H9 (cell line): ENCODE results near the gene SMTNL2. TPM values are rescaled to one million over a fixed set of nuclear protein-coding genes. Genes with fewer than 3 reads are reported as not detected.

Experiments used
- DNase-seq: peaks from one replicate; pipeline ENCODE4 v3.0.0-alpha.2; 2017
- H2AFZ ChIP-seq: one replicate; pipeline ENCODE4 v1.6.1; 2013; ENCODE audit warnings: mild to moderate bottlenecking, low read length, control low read depth, moderate library complexity
- H2AK5ac ChIP-seq: 2 replicates; pipeline ENCODE4 v1.6.1; 2013; ENCODE audit warnings: low read length, control low read depth, mixed read lengths; ENCODE audit not compliant: insufficient read length
- H2BK120ac ChIP-seq: one replicate; pipeline ENCODE4 v1.6.1; 2013; ENCODE audit warnings: low read depth, mild to moderate bottlenecking, low read length, control low read depth, inconsistent platforms; ENCODE audit not compliant: poor library complexity, severe bottlenecking
- H2BK12ac ChIP-seq: 2 replicates; pipeline ENCODE4 v1.6.1; 2013; ENCODE audit warnings: low read length, control low read depth, mixed read lengths, low read depth; ENCODE audit not compliant: insufficient read length
- H2BK15ac ChIP-seq: 2 replicates; pipeline ENCODE4 v1.6.1; 2013; ENCODE audit warnings: low read depth, low read length, control low read depth
- H2BK20ac ChIP-seq: one replicate; pipeline ENCODE4 v1.6.1; 2013; ENCODE audit warnings: low read depth, mild to moderate bottlenecking, low read length, control low read depth, inconsistent platforms; ENCODE audit not compliant: poor library complexity, severe bottlenecking
- H2BK5ac ChIP-seq: 2 replicates; pipeline ENCODE4 v1.6.1; 2013; ENCODE audit warnings: low read length, control low read depth, mixed read lengths; ENCODE audit not compliant: insufficient read length
- H3K14ac ChIP-seq: 2 replicates; pipeline ENCODE4 v1.6.1; 2013; ENCODE audit warnings: low read length, control low read depth; ENCODE audit not compliant: insufficient read depth
- H3K18ac ChIP-seq: 2 replicates; pipeline ENCODE4 v1.6.1; 2013; ENCODE audit warnings: low read depth, mild to moderate bottlenecking, mixed read lengths, low read length, control low read depth; ENCODE audit not compliant: insufficient read length
- H3K23ac ChIP-seq: 2 replicates; pipeline ENCODE4 v1.6.1; 2013; ENCODE audit warnings: low read length, control low read depth, mixed read lengths, low read depth; ENCODE audit not compliant: insufficient read length
- H3K23me2 ChIP-seq: 2 replicates; pipeline ENCODE4 v1.6.1; 2013; ENCODE audit warnings: low read depth, mild to moderate bottlenecking, mixed read lengths, low read length, control low read depth; ENCODE audit not compliant: insufficient read length, poor library complexity, severe bottlenecking
- H3K27ac ChIP-seq: 2 replicates; pipeline ENCODE4 v1.5.1; 2013; ENCODE audit warnings: low read length, control low read depth, mixed read lengths, low read depth; ENCODE audit not compliant: insufficient read length
- H3K27me3 ChIP-seq: 2 replicates; pipeline ENCODE4 v1.6.1; 2013; ENCODE audit warnings: low read length, control low read depth, inconsistent platforms; ENCODE audit not compliant: insufficient read depth
- H3K4ac ChIP-seq: 2 replicates; pipeline ENCODE4 v1.6.1; 2013; ENCODE audit warnings: low read depth, mild to moderate bottlenecking, control low read depth, inconsistent platforms, low read length, moderate library complexity
- H3K4me1 ChIP-seq: 2 replicates; pipeline ENCODE4 v1.6.1; 2013; ENCODE audit warnings: low read length, control low read depth, inconsistent platforms; ENCODE audit not compliant: insufficient read depth
- H3K4me2 ChIP-seq: 2 replicates; pipeline ENCODE4 v1.6.1; 2013; ENCODE audit warnings: low read length, control low read depth, mixed read lengths; ENCODE audit not compliant: insufficient read length, insufficient read depth
- H3K56ac ChIP-seq: 2 replicates; pipeline ENCODE4 v1.6.1; 2013; ENCODE audit warnings: low read depth, mild to moderate bottlenecking, mixed read lengths, low read length, control low read depth; ENCODE audit not compliant: insufficient read length
- H3K79me1 ChIP-seq: 2 replicates; pipeline ENCODE4 v1.6.1; 2013; ENCODE audit warnings: low read depth, mild to moderate bottlenecking, moderate library complexity, low read length, control low read depth, inconsistent platforms; ENCODE audit not compliant: insufficient read depth, poor library complexity, severe bottlenecking
- H3K79me2 ChIP-seq: 2 replicates; pipeline ENCODE4 v1.6.1; 2013; ENCODE audit warnings: low read length, control low read depth, inconsistent platforms; ENCODE audit not compliant: insufficient read depth
- H3K9ac ChIP-seq: 2 replicates; pipeline ENCODE4 v1.6.1; 2013; ENCODE audit warnings: low read length, control low read depth, mixed read lengths; ENCODE audit not compliant: insufficient read length; ENCODE audit errors: extremely low read depth
- H3K9me3 ChIP-seq: one replicate; pipeline ENCODE4 v1.6.1; 2013; ENCODE audit warnings: low read depth, low read length, inconsistent platforms; ENCODE audit not compliant: control insufficient read depth
- H3T11ph ChIP-seq: one replicate; pipeline ENCODE4 v1.6.1; 2013; ENCODE audit warnings: mild to moderate bottlenecking, low read length, control low read depth, inconsistent platforms
- H4K20me1 ChIP-seq: one replicate; pipeline ENCODE4 v1.6.1; 2013; ENCODE audit not compliant: control insufficient read depth, insufficient read length, insufficient read depth
- H4K5ac ChIP-seq: 2 replicates; pipeline ENCODE4 v1.6.1; 2013; ENCODE audit warnings: low read depth, mild to moderate bottlenecking, mixed read lengths, low read length, control low read depth; ENCODE audit not compliant: insufficient read length
- H4K8ac ChIP-seq: replicated peaks from 2 replicates; pipeline ENCODE4 v1.6.1; 2013; ENCODE audit warnings: low read length, control low read depth, mixed read lengths, low read depth; ENCODE audit not compliant: insufficient read length
- H4K91ac ChIP-seq: 2 replicates; pipeline ENCODE4 v1.6.1; 2013; ENCODE audit warnings: low read depth, mild to moderate bottlenecking, moderate library complexity, mixed read lengths, low read length, control low read depth; ENCODE audit not compliant: insufficient read length
- H3K27ac Mint-ChIP-seq, 3 experiments: 2 replicates in 2 of 3; 3 replicates in 1 of 3; pipeline ENCODE4 v1.8.0; 2020 to 2021; ENCODE audit warnings: mixed read lengths in 3 of 3, mild to moderate bottlenecking in 1 of 3, moderate library complexity in 1 of 3
- H3K27me3 Mint-ChIP-seq: 2 replicates; pipeline ENCODE4 v1.8.0; 2021; ENCODE audit warnings: low read depth, mild to moderate bottlenecking, moderate library complexity, mixed read lengths
- H3K36me3 Mint-ChIP-seq, 3 experiments: 2 replicates in 2 of 3; 3 replicates in 1 of 3; pipeline ENCODE4 v1.8.0; 2020 to 2021; ENCODE audit warnings: low read depth in 3 of 3, mixed read lengths in 3 of 3; ENCODE audit not compliant: insufficient read depth in 1 of 3
- H3K4me1 Mint-ChIP-seq, 2 experiments: 2 replicates each; pipeline ENCODE4 v1.8.0; 2020; ENCODE audit warnings: mixed read lengths in 2 of 2
- H3K4me3 Mint-ChIP-seq, 2 experiments: 2 replicates in 1 of 2; 3 replicates in 1 of 2; pipeline ENCODE4 v1.8.0; 2020 to 2021; ENCODE audit warnings: mild to moderate bottlenecking in 2 of 2, mixed read lengths in 2 of 2, moderate library complexity in 1 of 2
- H3K9me3 Mint-ChIP-seq, 2 experiments: 2 replicates in 1 of 2; 3 replicates in 1 of 2; pipeline ENCODE4 v1.8.0; 2020; ENCODE audit warnings: mild to moderate bottlenecking in 2 of 2, mixed read lengths in 2 of 2, moderate library complexity in 1 of 2
- WGBS: extraction: QIAGEN DNeasy Blood & Tissue Kit; methylation state at CpG from one replicate; pipeline ENCODE4 v1.1.7; 2013; ENCODE audit warnings: missing lambda C conversion rate, low lambda C conversion rate, mixed read lengths; ENCODE audit not compliant: insufficient read length; ENCODE audit errors: extremely low coverage; 5-methylcytosine and 5-hydroxymethylcytosine counted together
- total RNA-seq: library from RNA; stranded (reverse); gene quantifications from 2 replicates; pipeline ENCODE4 v1.2.1, GENCODE V29; 2021
- TF ChIP-seq, protein P1 (sequence below): fragments of 200-600 bp; sonication (generic); conservative IDR thresholded peaks from 3 replicates; pipeline ENCODE4 v1.8.0; 2021; ENCODE audit warnings: antibody characterized with exemption, mild to moderate bottlenecking

The SMTNL2 gene
- total RNA-seq, 1 experiment from 2014 or later: 0.77 TPM

DNA sequence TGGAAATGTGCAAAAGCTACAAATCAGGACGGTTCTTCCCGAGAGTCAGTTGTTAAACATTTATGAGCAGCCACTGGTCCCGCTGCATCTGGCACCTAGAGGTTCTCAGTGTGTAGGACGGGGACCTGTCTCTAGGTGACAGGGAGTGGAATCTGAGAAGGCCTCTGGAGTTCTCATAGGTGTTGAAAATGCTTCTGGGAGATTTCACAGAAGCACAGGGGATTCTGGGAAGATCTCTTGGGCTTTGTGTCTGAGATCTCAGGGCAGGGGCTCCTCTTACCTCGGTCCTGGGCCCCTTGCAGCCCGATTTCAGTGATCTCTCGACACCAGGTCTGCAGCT is 48.2 kb downstream of the SMTNL2 start:
- H3K27ac Mint-ChIP-seq: peak overlapping the region in 1 of 3 experiments; percentile 94; a peak in 2 of 7 replicates
- no peak overlapping the region for H3K4ac ChIP-seq
- H3K79me1 ChIP-seq: no peaks in the 10 kb centered on the region
- H2BK5ac ChIP-seq: no peak overlapping the region
- peaks cover 0 to 5% of the 10 kb centered on the region in 2 experiments; a peak in 2 of 5 replicates for H3K9me3 Mint-ChIP-seq
- no peaks in the 10 kb centered on the region for H4K20me1 ChIP-seq
- no peak overlapping the region for H3K23ac ChIP-seq
- 0 out of 2 replicates have a peak overlapping the region, but pooled peaks have one; percentile 31 for H3K14ac ChIP-seq
- no peak overlapping the region for H2BK15ac ChIP-seq
- H3K56ac ChIP-seq: no peak overlapping the region
- H4K5ac ChIP-seq: no peak overlapping the region
- no peak overlapping the region for H2BK20ac ChIP-seq
- no peak overlapping the region for H3K18ac ChIP-seq
- no peaks in the 10 kb centered on the region for H3K27me3 ChIP-seq
- H2BK120ac ChIP-seq: no peak overlapping the region
- no peak overlapping the region for H4K8ac ChIP-seq
- H3K27me3 Mint-ChIP-seq: peaks cover 41% of the 10 kb centered on the region
- no peaks in the 10 kb centered on the region for H3K79me2 ChIP-seq
- no peak overlapping the region for H3T11ph ChIP-seq
- H3K27ac ChIP-seq: no peak overlapping the region
- peaks cover 3% of the 10 kb centered on the region; the same call in 1 of the 2 replicates for H3K4me1 ChIP-seq
- H3K4me3 Mint-ChIP-seq: no peak overlapping the region; a peak in 1 of 5 replicates
- H3K9ac ChIP-seq: no peak overlapping the region
- no peak overlapping the region for H2AFZ ChIP-seq
- no peaks in the 10 kb centered on the region for H3K9me3 ChIP-seq
- no peaks in the 10 kb centered on the region for H3K23me2 ChIP-seq
- H3K4me1 Mint-ChIP-seq: peaks cover 35 to 36% of the 10 kb centered on the region in 2 experiments
- H2BK12ac ChIP-seq: no peak overlapping the region
- H3K36me3 Mint-ChIP-seq: peaks cover 0 to 6% (median 1%) of the 10 kb centered on the region in 3 experiments; a peak in 2 of 7 replicates
- TF ChIP-seq, protein P1, sequence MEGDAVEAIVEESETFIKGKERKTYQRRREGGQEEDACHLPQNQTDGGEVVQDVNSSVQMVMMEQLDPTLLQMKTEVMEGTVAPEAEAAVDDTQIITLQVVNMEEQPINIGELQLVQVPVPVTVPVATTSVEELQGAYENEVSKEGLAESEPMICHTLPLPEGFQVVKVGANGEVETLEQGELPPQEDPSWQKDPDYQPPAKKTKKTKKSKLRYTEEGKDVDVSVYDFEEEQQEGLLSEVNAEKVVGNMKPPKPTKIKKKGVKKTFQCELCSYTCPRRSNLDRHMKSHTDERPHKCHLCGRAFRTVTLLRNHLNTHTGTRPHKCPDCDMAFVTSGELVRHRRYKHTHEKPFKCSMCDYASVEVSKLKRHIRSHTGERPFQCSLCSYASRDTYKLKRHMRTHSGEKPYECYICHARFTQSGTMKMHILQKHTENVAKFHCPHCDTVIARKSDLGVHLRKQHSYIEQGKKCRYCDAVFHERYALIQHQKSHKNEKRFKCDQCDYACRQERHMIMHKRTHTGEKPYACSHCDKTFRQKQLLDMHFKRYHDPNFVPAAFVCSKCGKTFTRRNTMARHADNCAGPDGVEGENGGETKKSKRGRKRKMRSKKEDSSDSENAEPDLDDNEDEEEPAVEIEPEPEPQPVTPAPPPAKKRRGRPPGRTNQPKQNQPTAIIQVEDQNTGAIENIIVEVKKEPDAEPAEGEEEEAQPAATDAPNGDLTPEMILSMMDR: no peak
- no peak overlapping the region for H4K91ac ChIP-seq
- DNase-seq: no peak
- WGBS: no CpG with 5 or more reads among the region's 7 CpGs
- H3K4me2 ChIP-seq: no peak overlapping the region
- no peak overlapping the region for H2AK5ac ChIP-seq
